ENCODE measurements around the gene PTPRU. TPM values are rescaled to one million over a fixed set of nuclear protein-coding genes. Genes with fewer than 3 reads are reported as not detected.

PTPRU gene
- total and polyA plus RNA-seq, 7 experiments from 2014 or later: 0.17 to 0.42 TPM; not detected in 5

- H3K27me3 Mint-ChIP-seq: no peaks in the 10 kb centered on the region
- intact Hi-C loops (cut with micrococcal nuclease): loop anchor here (1.0 kb wide), 3 partner anchors 15 to 412 kb away; no protein-coding TSS in a partner anchor
- no peak overlapping the region for H3K4me3 Mint-ChIP-seq
- peaks cover 2 to 31% (median 8%) of the 10 kb centered on the region in 5 donors for H3K36me3 Mint-ChIP-seq
- H3K36me3 ChIP-seq (ENCODE audit: control insufficient read depth in 2 of 3, insufficient read depth in 3 of 3, low read length in 3 of 3): peaks cover 0 to 56% (median 3%) of the 10 kb centered on the region in 3 experiments
- H3K4me1 ChIP-seq (ENCODE audit: control insufficient read depth in 2 of 2, insufficient read depth in 2 of 2, low read length in 2 of 2): no peaks in the 10 kb centered on the region
- DNase-seq: peak in 7 of 9 donors; percentile 11 to 53 (median 34)
- no peak overlapping the region for H3K27ac ChIP-seq (ENCODE audit: low read depth, low read length)
- H3K27ac Mint-ChIP-seq: no peak overlapping the region
- peak; percentile 80 for ATAC-seq
- no peaks in the 10 kb centered on the region for H3K9me3 ChIP-seq (ENCODE audit: control insufficient read depth in 2 of 3, low read length in 3 of 3)
- ChIA-PET POLR2A (interaction anchor here (2.2 kb wide), 1 partner anchor 16 kb away, joined by 15 read pairs; the partner anchor contains the start of gene SRSF4), CTCF (interaction anchor here (0.6 to 8.1 kb wide), 8 partner anchors 17 to 422 kb away, joined by 3 to 46 read pairs (median 4); partner anchors contain the start of gene SRSF4)
- peaks cover 0 to 11% (median 0%) of the 10 kb centered on the region in 7 donors for H3K4me1 Mint-ChIP-seq
- H3K27me3 ChIP-seq (ENCODE audit: control insufficient read depth in 2 of 2, insufficient read depth in 2 of 2, low read length in 2 of 2): no peaks in the 10 kb centered on the region
- H3K4me3 ChIP-seq (ENCODE audit: low read length): no peak overlapping the region
- H3K9me3 Mint-ChIP-seq: no peaks in the 10 kb centered on the region
Measured at GRCh38 chr1:29197590-29197924, 38.8 kb upstream of the PTPRU start.

- Histone ChIP-seq H3K27me3 (ENCODE audit: control insufficient read depth in 2 of 2, insufficient read depth in 2 of 2, low read length in 2 of 2) (no peaks in the 10 kb centered on the region), H3K9me3 (ENCODE audit: control insufficient read depth in 2 of 3, low read length in 3 of 3) (no peaks in the 10 kb centered on the region), H3K4me1 (ENCODE audit: control insufficient read depth in 2 of 2, insufficient read depth in 2 of 2, low read length in 2 of 2) (no peaks in the 10 kb centered on the region), H3K4me3 (ENCODE audit: low read length) (no peak overlapping the region), H3K27ac (ENCODE audit: low read depth, low read length) (no peak overlapping the region), H3K36me3 (ENCODE audit: control insufficient read depth in 2 of 3, insufficient read depth in 3 of 3, low read length in 3 of 3) (peaks cover 0 to 54% (median 3%) of the 10 kb centered on the region in 3 experiments)
- POLR2A ChIA-PET: interaction anchor here (2.2 kb wide), 1 partner anchor 16 kb away, joined by 15 read pairs; the partner anchor contains the start of gene SRSF4
- no peaks in the 10 kb centered on the region for H3K9me3 Mint-ChIP-seq
- H3K27me3 Mint-ChIP-seq: no peaks in the 10 kb centered on the region
- ATAC-seq (no peak), DNase-seq (no peak)
- CTCF ChIA-PET: interaction anchor here (0.9 to 8.1 kb wide), 7 partner anchors 17 to 423 kb away, joined by 3 to 46 read pairs (median 5); partner anchors contain the start of gene SRSF4
- intact Hi-C loops (cut with micrococcal nuclease): loop anchor here (1.0 kb wide), 3 partner anchors 16 to 413 kb away; no protein-coding TSS in a partner anchor
- H3K4me1 Mint-ChIP-seq: peaks cover 0 to 13% (median 1%) of the 10 kb centered on the region in 7 donors
- peaks cover 2 to 33% (median 8%) of the 10 kb centered on the region in 5 donors for H3K36me3 Mint-ChIP-seq
- H3K27ac Mint-ChIP-seq: no peak overlapping the region
- no peak overlapping the region for H3K4me3 Mint-ChIP-seq
Measured at GRCh38 chr1:29197993-29198392, 38.3 kb upstream of the PTPRU start.

- Histone ChIP-seq H3K36me3 (ENCODE audit: control insufficient read depth in 2 of 3, insufficient read depth in 3 of 3, low read length in 3 of 3) (peaks cover 0 to 47% (median 0%) of the 10 kb centered on the region in 3 experiments), H3K4me1 (ENCODE audit: control insufficient read depth in 2 of 2, insufficient read depth in 2 of 2, low read length in 2 of 2) (no peaks in the 10 kb centered on the region), H3K27me3 (ENCODE audit: control insufficient read depth in 2 of 2, insufficient read depth in 2 of 2, low read length in 2 of 2) (no peaks in the 10 kb centered on the region), H3K9me3 (ENCODE audit: control insufficient read depth in 2 of 3, low read length in 3 of 3) (no peaks in the 10 kb centered on the region), H3K27ac (ENCODE audit: low read depth, low read length) (no peak overlapping the region), H3K4me3 (ENCODE audit: low read length) (no peak overlapping the region)
- no peak overlapping the region for H3K27ac Mint-ChIP-seq
- H3K27me3 Mint-ChIP-seq: no peaks in the 10 kb centered on the region
- no peak for ATAC-seq
- POLR2A ChIA-PET: interaction anchor here (1.1 kb wide), 1 partner anchor 19 kb away, joined by 3 read pairs; the partner anchor contains the start of gene SRSF4
- H3K4me1 Mint-ChIP-seq: peaks cover 0 to 13% (median 3%) of the 10 kb centered on the region in 7 donors
- no peak overlapping the region for H3K4me3 Mint-ChIP-seq
- CTCF ChIA-PET: interaction anchor here (1.1 to 8.1 kb wide), 5 partner anchors 20 to 324 kb away, joined by 3 to 46 read pairs (median 25); partner anchors contain the start of gene SRSF4
- intact Hi-C loops (cut with micrococcal nuclease): no loop called here
- peaks cover 2 to 31% (median 7%) of the 10 kb centered on the region in 5 donors for H3K36me3 Mint-ChIP-seq
- H3K9me3 Mint-ChIP-seq: no peaks in the 10 kb centered on the region
- no peak for DNase-seq
Measured at GRCh38 chr1:29200906-29201594, 35.3 kb upstream of the PTPRU start.

- H3K4me3 ChIP-seq (ENCODE audit: low read length): no peak overlapping the region
- ATAC-seq (no peak), DNase-seq (no peak)
- Mint-ChIP-seq H3K9me3 (no peaks in the 10 kb centered on the region), H3K27ac (no peak overlapping the region), H3K27me3 (no peaks in the 10 kb centered on the region), H3K4me1 (peaks cover 0 to 13% (median 3%) of the 10 kb centered on the region in 7 donors), H3K36me3 (peaks cover 2 to 34% (median 7%) of the 10 kb centered on the region in 5 donors), H3K4me3 (no peak overlapping the region)
- no peaks in the 10 kb centered on the region for H3K27me3 ChIP-seq (ENCODE audit: control insufficient read depth in 2 of 2, insufficient read depth in 2 of 2, low read length in 2 of 2)
- no peaks in the 10 kb centered on the region for H3K9me3 ChIP-seq (ENCODE audit: control insufficient read depth in 2 of 3, low read length in 3 of 3)
- peaks cover 0 to 51% (median 0%) of the 10 kb centered on the region in 3 experiments for H3K36me3 ChIP-seq (ENCODE audit: control insufficient read depth in 2 of 3, insufficient read depth in 3 of 3, low read length in 3 of 3)
- H3K27ac ChIP-seq (ENCODE audit: low read depth, low read length): no peak overlapping the region
- intact Hi-C loops (cut with micrococcal nuclease): loop anchor here in 1 of 2 donors (2.0 kb wide), 3 partner anchors 19 to 167 kb away; no protein-coding TSS in a partner anchor
- CTCF ChIA-PET: interaction anchor here (0.9 to 8.1 kb wide), 8 partner anchors 16 to 418 kb away, joined by 3 to 46 read pairs (median 14); partner anchors contain the start of gene SRSF4
- H3K4me1 ChIP-seq (ENCODE audit: control insufficient read depth in 2 of 2, insufficient read depth in 2 of 2, low read length in 2 of 2): no peaks in the 10 kb centered on the region
- POLR2A ChIA-PET: no interaction called here
Measured at GRCh38 chr1:29201595-29202051, 34.7 kb upstream of the PTPRU start.

GRCh38 chr1:29202053-29202452, 34.3 kb upstream of the PTPRU start:
- H3K27ac ChIP-seq (ENCODE audit: low read depth, low read length): no peak overlapping the region
- H3K27ac Mint-ChIP-seq: no peak overlapping the region
- peaks cover 0 to 56% (median 0%) of the 10 kb centered on the region in 3 experiments for H3K36me3 ChIP-seq (ENCODE audit: control insufficient read depth in 2 of 3, insufficient read depth in 3 of 3, low read length in 3 of 3)
- peaks cover 0 to 13% (median 3%) of the 10 kb centered on the region in 7 donors for H3K4me1 Mint-ChIP-seq
- no peak overlapping the region for H3K4me3 ChIP-seq (ENCODE audit: low read length)
- no peaks in the 10 kb centered on the region for H3K4me1 ChIP-seq (ENCODE audit: control insufficient read depth in 2 of 2, insufficient read depth in 2 of 2, low read length in 2 of 2)
- no peaks in the 10 kb centered on the region for H3K27me3 Mint-ChIP-seq
- ChIA-PET CTCF (interaction anchor here (0.6 to 8.1 kb wide), 13 partner anchors 9 to 418 kb away, joined by 3 to 46 read pairs (median 3); partner anchors contain the start of gene SRSF4), POLR2A (interaction anchor here (1.2 kb wide), 1 partner anchor 20 kb away, joined by 7 read pairs; the partner anchor contains the start of gene SRSF4)
- H3K9me3 ChIP-seq (ENCODE audit: control insufficient read depth in 2 of 3, low read length in 3 of 3): no peaks in the 10 kb centered on the region
- no peaks in the 10 kb centered on the region for H3K27me3 ChIP-seq (ENCODE audit: control insufficient read depth in 2 of 2, insufficient read depth in 2 of 2, low read length in 2 of 2)
- no peaks in the 10 kb centered on the region for H3K9me3 Mint-ChIP-seq
- peaks cover 2 to 34% (median 7%) of the 10 kb centered on the region in 5 donors for H3K36me3 Mint-ChIP-seq
- no peak overlapping the region for H3K4me3 Mint-ChIP-seq
- DNase-seq (no peak), ATAC-seq (peak; percentile 31)
- intact Hi-C loops (cut with micrococcal nuclease): loop anchor here in 1 of 2 donors (2.0 kb wide), 3 partner anchors 19 to 167 kb away; no protein-coding TSS in a partner anchor

GRCh38 chr1:29202584-29203340, 33.6 kb upstream of the PTPRU start:
- ChIA-PET POLR2A (interaction anchor here (1.2 kb wide), 1 partner anchor 21 kb away, joined by 7 read pairs; the partner anchor contains the start of gene SRSF4), CTCF (interaction anchor here (0.5 to 8.1 kb wide), 17 partner anchors 9 to 1111 kb away, joined by 3 to 46 read pairs (median 3); partner anchors contain the start of gene SRSF4)
- no peaks in the 10 kb centered on the region for H3K27me3 Mint-ChIP-seq
- H3K27ac Mint-ChIP-seq: no peak overlapping the region
- ATAC-seq (peak; percentile 94), DNase-seq (peak; percentile 58 to 91 (median 76))
- peaks cover 0 to 13% (median 3%) of the 10 kb centered on the region in 7 donors for H3K4me1 Mint-ChIP-seq
- H3K4me3 Mint-ChIP-seq: no peak overlapping the region
- Histone ChIP-seq H3K36me3 (ENCODE audit: control insufficient read depth in 2 of 3, insufficient read depth in 3 of 3, low read length in 3 of 3) (peaks cover 0 to 55% (median 0%) of the 10 kb centered on the region in 3 experiments), H3K4me1 (ENCODE audit: control insufficient read depth in 2 of 2, insufficient read depth in 2 of 2, low read length in 2 of 2) (no peaks in the 10 kb centered on the region), H3K27ac (ENCODE audit: low read depth, low read length) (no peak overlapping the region), H3K4me3 (ENCODE audit: low read length) (no peak overlapping the region), H3K9me3 (ENCODE audit: control insufficient read depth in 2 of 3, low read length in 3 of 3) (no peaks in the 10 kb centered on the region), H3K27me3 (ENCODE audit: control insufficient read depth in 2 of 2, insufficient read depth in 2 of 2, low read length in 2 of 2) (no peaks in the 10 kb centered on the region)
- intact Hi-C loops (cut with micrococcal nuclease): loop anchor here (1.0 to 2.0 kb wide), 8 partner anchors 20 to 417 kb away; no protein-coding TSS in a partner anchor
- H3K36me3 Mint-ChIP-seq: peaks cover 2 to 34% (median 7%) of the 10 kb centered on the region in 5 donors
- H3K9me3 Mint-ChIP-seq: no peaks in the 10 kb centered on the region

Data from naive thymus-derived CD4-positive, alpha-beta T cell (primary cell).